Muscle of arm (tissue), 12 donors: Measurements from ENCODE around the gene LUZP4. TPM values are rescaled to one million over a fixed set of nuclear protein-coding genes. Genes with fewer than 3 reads are reported as not detected.
"Not testable (repeated sequence)": the region's sequence is repeated elsewhere in the genome, so short reads cannot be mapped to it uniquely, and the experiment has no call there.

Experiments
- DNase-seq: peaks from one replicate; pipeline ENCODE4 v3.0.0-alpha.2; 2013
- polyA plus RNA-seq, 12 donors: library from polyadenylated mRNA; unstranded; fragments of 120-200 nt; gene quantifications; one replicate each; pipeline ENCODE4 v1.2.1, GENCODE V29; 2013; ENCODE audit not compliant: insufficient read length in 12 of 12

The LUZP4 gene
- polyA plus RNA-seq, 12 donors: not detected

- no peak for DNase-seq
Measured at GRCh38 chrX:115333446-115333845, 43.9 kb downstream of the LUZP4 start.

- DNase-seq: peak; percentile 74
Measured at GRCh38 chrX:115337491-115338144, 48.1 kb downstream of the LUZP4 start.

GRCh38 chrX:115339441-115340025 lies 50.0 kb downstream of the LUZP4 start:
- no peak for DNase-seq

GRCh38 chrX:115341421-115341820 lies 51.9 kb downstream of the LUZP4 start:
- DNase-seq: no peak

- peak; percentile 88 for DNase-seq
Measured at GRCh38 chrX:115344885-115345614, 55.5 kb downstream of the LUZP4 start.

GRCh38 chrX:115345615-115346014 lies 56.1 kb downstream of the LUZP4 start:
- no peak for DNase-seq

GRCh38 chrX:115346738-115347137 lies 57.2 kb downstream of the LUZP4 start:
- DNase-seq: not testable (repeated sequence)

- DNase-seq: no peak
Measured at GRCh38 chrX:115348446-115349225, 59.1 kb downstream of the LUZP4 start.

GRCh38 chrX:115350711-115351381 lies 61.3 kb downstream of the LUZP4 start:
- peak; percentile 62 for DNase-seq

GRCh38 chrX:115356369-115356768 lies 66.9 kb downstream of the LUZP4 start:
- DNase-seq: no peak

Other genes with a start within 250 kb of the LUZP4 start
- gene RBMXL3, start 100.3 kb upstream of the LUZP4 start, polyA plus RNA-seq: not detected
- gene LRCH2, start 55.6 kb upstream of the LUZP4 start, polyA plus RNA-seq: 1 to 10 TPM in 11 of 12 donors, not detected in 1; 3.4 to 7.9 (median 5.8) TPM